Measurements from ENCODE around the gene ARL6IP4.

GRCh38 chr12:123005081-123005626, 24.7 kb downstream of the ARL6IP4 start:
- no peak for TF ChIP-seq CTCF (IDR thresholded peaks at IDR 0.05)
- no peak for TF ChIP-seq POLR2A (IDR thresholded peaks at IDR 0.05)
- no peak for TF ChIP-seq POLR2AphosphoS5 (IDR thresholded peaks at IDR 0.05; ENCODE audit: insufficient read depth in 1 of 2, low read depth in 1 of 2)
